ENCODE results near the gene GATA6. TPM values are rescaled to one million over a fixed set of nuclear protein-coding genes. Genes with fewer than 3 reads are reported as not detected.
A peak's percentile ranks its signal among the peaks of the same experiment; 100 is the strongest.

The GATA6 gene
- 94.2 TPM for total RNA-seq

- DNase-seq (ENCODE audit: low spot score): peak; percentile 95
These were observed at the start of gene GATA6 for GRCh38 chr18:22169011-22169888. TSS of gene GATA6 (plus strand) at chr18:22169589. CDS start at chr18:22171145, 1,556 bp downstream.

DNA sequence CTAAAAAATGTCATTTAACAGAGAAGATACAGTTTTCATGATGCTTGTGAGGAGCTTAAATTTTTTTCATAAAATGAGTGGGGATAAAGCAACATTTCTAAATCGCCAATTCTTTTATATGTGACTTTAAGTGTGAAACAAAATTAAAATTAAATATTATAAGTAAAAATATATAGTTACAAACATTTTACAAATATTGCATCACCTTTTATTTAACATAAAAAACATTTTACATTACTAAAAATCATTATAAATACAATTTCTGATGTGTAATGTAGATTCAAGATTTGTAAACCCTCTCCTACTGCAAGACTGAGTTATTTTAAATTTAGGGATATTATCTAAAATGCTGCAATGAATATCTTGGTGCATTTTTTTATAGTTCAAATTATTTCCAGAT is 44.4 kb upstream of the GATA6 start:
- DNase-seq (ENCODE audit: low spot score): no peak

DNA sequence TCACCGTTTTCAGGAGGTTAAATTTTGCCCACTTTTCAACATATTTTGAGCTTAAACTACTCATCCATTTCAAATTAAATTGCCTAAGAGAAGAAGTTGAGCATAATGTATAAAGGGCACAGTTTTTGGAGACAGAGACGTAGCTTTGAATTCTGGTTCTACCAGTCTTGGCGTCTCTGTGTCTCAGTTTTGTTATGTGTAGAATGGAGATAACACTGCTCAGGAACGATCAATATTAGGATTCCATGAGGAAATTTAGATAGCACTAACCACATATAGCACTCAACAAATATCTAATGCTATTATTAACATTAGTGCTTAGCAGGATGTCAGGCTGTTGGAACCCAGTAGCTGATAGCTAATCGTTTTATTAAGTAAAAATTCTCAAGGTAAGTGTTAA is 40.4 kb upstream of the GATA6 start:
- no peak for DNase-seq (ENCODE audit: low spot score)

DNA sequence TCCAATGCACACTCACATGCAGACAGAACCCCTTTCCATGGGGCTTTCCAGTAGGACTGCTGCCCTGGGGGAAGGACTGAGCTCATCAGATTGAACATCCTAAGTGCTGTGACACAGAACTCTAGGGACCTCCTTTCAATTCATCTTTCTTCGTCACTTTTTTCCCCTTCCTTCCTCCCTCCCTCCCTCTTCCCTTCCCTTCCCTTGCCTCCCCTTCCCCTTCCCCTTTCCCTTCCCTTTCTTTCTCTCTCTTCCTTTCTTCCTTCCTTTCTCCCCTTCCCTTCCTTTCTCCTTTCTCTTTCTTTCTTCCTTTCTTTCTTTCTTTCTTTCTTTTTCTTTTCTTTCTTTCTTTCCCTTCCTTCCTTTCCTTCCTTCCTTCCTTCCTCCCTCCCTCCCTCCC is 39.6 kb upstream of the GATA6 start:
- no peak for DNase-seq (ENCODE audit: low spot score)

DNA sequence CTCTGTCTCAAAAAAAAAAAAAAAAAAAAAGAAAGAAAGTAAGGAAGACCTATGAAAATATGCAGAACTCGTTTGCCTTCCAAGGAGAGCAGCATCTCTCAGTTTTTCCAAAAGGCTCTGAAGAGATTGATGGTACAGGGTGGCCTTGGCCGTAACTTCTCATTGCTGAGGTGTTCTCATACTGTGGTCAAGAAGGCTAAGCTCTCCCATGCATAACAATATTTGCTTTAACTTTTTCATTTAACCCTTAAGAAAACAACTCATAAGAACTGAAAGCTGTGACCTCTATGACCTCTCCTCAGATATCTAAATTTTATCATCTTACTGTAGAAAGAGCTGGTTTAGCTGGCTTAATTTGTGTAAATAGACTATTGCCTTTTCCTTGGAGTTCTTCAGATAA is 37.1 kb upstream of the GATA6 start:
- no peak for DNase-seq (ENCODE audit: low spot score)

GRCh38 chr18:22132763-22133162 is 36.6 kb upstream of the GATA6 start:
- no peak for DNase-seq (ENCODE audit: low spot score)

GRCh38 chr18:22136395-22136794 is 33.0 kb upstream of the GATA6 start:
- no peak for DNase-seq (ENCODE audit: low spot score)

- no peak for DNase-seq (ENCODE audit: low spot score)
These were observed 28.2 kb upstream of the GATA6 start for GRCh38 chr18:22141211-22141610.

- no peak for DNase-seq (ENCODE audit: low spot score)
These were observed 25.7 kb upstream of the GATA6 start for GRCh38 chr18:22143347-22144340.

DNA sequence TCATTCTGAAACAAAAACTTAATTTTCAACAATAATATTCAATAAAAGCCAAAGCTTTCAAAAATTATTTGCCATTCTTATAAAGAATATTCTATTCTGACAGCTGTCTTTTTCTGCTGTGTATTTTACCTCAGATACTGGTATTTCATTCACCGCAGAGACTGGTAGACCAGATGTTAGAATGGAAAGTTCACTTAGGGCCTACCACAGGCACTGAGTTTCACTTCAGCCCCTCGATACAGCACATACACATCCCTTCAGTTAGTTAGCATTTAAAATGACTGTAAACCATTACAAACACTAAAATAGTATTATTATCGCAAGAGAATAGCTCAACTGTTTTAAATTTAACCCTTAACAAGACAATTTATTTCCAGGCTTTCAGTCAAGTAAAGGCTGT is 24.2 kb upstream of the GATA6 start:
- no peak for DNase-seq (ENCODE audit: low spot score)

GRCh38 chr18:22149710-22150109 is 19.7 kb upstream of the GATA6 start:
- no peak for DNase-seq (ENCODE audit: low spot score)

GRCh38 chr18:22152093-22152492 is 17.3 kb upstream of the GATA6 start:
- no peak for DNase-seq (ENCODE audit: low spot score)

- no peak for DNase-seq (ENCODE audit: low spot score)
These were observed 16.0 kb upstream of the GATA6 start for GRCh38 chr18:22153428-22153827.

- no peak for DNase-seq (ENCODE audit: low spot score)
These were observed 13.8 kb upstream of the GATA6 start for GRCh38 chr18:22155584-22155983.

DNA sequence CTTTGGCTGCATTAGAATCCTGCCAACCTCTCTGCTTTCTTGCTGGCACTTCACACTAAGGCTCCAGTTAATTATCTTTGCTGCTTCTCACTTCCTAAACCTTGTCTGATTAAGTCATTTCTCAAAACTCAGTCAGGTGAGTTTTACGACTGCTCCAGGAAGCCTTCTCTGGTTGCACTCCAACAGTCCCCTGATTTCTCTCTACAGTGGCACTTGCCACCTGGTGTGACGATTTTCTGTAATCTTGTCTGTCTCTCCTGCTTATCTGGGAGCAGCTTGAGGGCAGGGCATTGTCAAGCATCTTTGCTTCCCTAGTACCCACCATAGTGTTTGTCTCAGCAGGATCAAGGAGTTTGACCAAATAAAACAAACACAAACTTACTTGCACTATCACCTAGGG is 10.4 kb upstream of the GATA6 start:
- DNase-seq (ENCODE audit: low spot score): no peak

GRCh38 chr18:22161090-22161489 is 8.3 kb upstream of the GATA6 start:
- no peak for DNase-seq (ENCODE audit: low spot score)

DNA sequence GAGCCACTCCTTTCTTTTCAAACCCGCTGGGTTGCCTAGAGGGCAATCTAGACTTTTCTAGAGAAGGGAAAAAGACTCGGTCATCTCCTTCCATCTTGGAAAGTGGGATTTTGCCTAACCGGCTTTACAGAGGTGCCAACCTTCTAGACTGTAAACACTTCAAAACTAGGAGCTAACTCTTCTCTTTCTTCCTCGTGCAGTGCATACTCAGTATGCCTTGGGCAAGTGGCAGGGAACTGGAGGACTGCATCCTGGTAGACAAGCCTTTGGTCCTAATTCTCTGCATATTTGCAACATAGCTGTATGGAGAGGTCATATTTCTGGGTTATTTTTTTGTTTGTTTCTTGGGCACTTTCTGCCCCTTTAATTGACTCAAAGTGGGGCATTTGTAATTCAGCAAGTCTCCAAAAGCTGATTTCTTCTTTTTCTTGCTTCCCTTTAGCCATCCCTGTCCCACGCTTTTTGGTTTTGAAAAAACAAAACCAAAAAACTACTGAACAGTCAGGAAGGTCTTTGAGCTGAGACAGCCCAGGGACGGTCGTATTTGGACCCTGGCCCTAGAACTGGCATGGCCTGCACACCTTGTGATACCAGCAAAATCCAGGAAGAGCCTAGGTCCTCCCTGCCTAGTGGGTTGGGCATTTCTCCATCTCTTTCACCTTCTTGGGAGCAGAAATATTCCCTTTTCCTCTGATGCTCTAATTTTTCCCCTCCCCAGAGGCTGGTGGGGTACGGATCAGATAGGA is 5.8 kb upstream of the GATA6 start:
- DNase-seq (ENCODE audit: low spot score): no peak

GRCh38 chr18:22164337-22165048 is 4.9 kb upstream of the GATA6 start:
- DNase-seq (ENCODE audit: low spot score): no peak

- DNase-seq (ENCODE audit: low spot score): no peak
These were observed 4.3 kb upstream of the GATA6 start for GRCh38 chr18:22165049-22165602.

DNA sequence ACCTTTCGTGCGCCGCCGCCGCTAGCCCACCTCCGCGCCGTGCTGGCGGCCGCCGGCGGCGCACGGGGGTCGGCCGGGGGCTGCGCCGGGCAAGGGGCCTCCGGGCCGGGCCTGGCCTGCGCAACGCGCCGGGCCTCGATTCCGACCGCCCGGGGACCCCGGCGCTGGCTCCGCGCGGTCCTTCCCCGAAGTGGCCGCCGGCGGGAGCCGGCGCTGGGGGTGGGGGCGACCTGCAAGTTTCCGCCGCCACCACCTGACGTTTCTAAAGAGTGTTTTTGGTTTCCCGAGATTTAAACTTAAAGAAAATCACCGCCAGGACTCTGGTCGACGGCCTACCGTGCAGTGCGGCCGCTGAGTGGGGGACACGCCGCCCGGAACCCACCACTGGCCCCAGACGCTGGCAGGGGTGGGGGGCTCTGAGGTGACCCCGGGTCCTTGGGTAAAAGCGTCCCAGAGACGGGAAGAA is 3.8 kb upstream of the GATA6 start:
- no peak for DNase-seq (ENCODE audit: low spot score)

All from mucosa of gallbladder (tissue), 1 donor.